ENCODE measurements around the gene CNGA3. TPM values are rescaled to one million over a fixed set of nuclear protein-coding genes. Genes with fewer than 3 reads are reported as not detected.
"Not testable (repeated sequence)": the region's sequence is repeated elsewhere in the genome, so short reads cannot be mapped to it uniquely, and the experiment has no call there.

The CNGA3 gene
- total RNA-seq, 2 donors from 2014 or later: not detected

- H3K9me3 ChIP-seq (ENCODE audit: control insufficient read depth, low read length, poor library complexity, severe bottlenecking): no peaks in the 10 kb centered on the region
- peaks cover 35% of the 10 kb centered on the region for H3K27me3 Mint-ChIP-seq
- H3K4me3 Mint-ChIP-seq: no peak overlapping the region
- peaks cover 6% of the 10 kb centered on the region for H3K4me1 Mint-ChIP-seq
- H3K27ac Mint-ChIP-seq: no peak overlapping the region
- H3K36me3 Mint-ChIP-seq (ENCODE audit: low read depth): no peaks in the 10 kb centered on the region
- DNase-seq (no peak), ATAC-seq (no peak)
Observed at GRCh38 chr2:98404556-98405250, 58.4 kb downstream of the CNGA3 start.

GRCh38 chr2:98405301-98405700 lies 59.0 kb downstream of the CNGA3 start:
- Mint-ChIP-seq H3K4me1 (peaks cover 6% of the 10 kb centered on the region), H3K27me3 (peaks cover 35% of the 10 kb centered on the region), H3K36me3 (ENCODE audit: low read depth) (no peaks in the 10 kb centered on the region), H3K4me3 (no peak overlapping the region), H3K27ac (no peak overlapping the region)
- no peak for DNase-seq
- ATAC-seq: no peak
- H3K9me3 ChIP-seq (ENCODE audit: control insufficient read depth, low read length, poor library complexity, severe bottlenecking): no peaks in the 10 kb centered on the region

GRCh38 chr2:98408155-98408554 lies 61.9 kb downstream of the CNGA3 start:
- Mint-ChIP-seq H3K4me1 (peaks cover 3% of the 10 kb centered on the region), H3K27me3 (peaks cover 9% of the 10 kb centered on the region), H3K4me3 (no peak overlapping the region), H3K27ac (no peak overlapping the region), H3K36me3 (ENCODE audit: low read depth) (no peaks in the 10 kb centered on the region)
- DNase-seq: no peak
- H3K9me3 ChIP-seq (ENCODE audit: control insufficient read depth, low read length, poor library complexity, severe bottlenecking): no peaks in the 10 kb centered on the region
- no peak for ATAC-seq

- Mint-ChIP-seq H3K4me3 (no peak overlapping the region), H3K27me3 (peaks cover 4% of the 10 kb centered on the region), H3K4me1 (peaks cover 3% of the 10 kb centered on the region), H3K27ac (peak overlapping the region; percentile 29), H3K36me3 (ENCODE audit: low read depth) (no peaks in the 10 kb centered on the region)
- ATAC-seq: peak; percentile 91
- peak in 1 of 3 donors; percentile 48 for DNase-seq
- no peaks in the 10 kb centered on the region for H3K9me3 ChIP-seq (ENCODE audit: control insufficient read depth, low read length, poor library complexity, severe bottlenecking)
Observed at GRCh38 chr2:98412751-98413458, 66.6 kb downstream of the CNGA3 start.

- not testable (repeated sequence) for DNase-seq; ATAC-seq; H3K27me3 Mint-ChIP-seq; H3K4me3 Mint-ChIP-seq; H3K36me3 Mint-ChIP-seq (ENCODE audit: low read depth); H3K27ac Mint-ChIP-seq; H3K9me3 ChIP-seq (ENCODE audit: control insufficient read depth, low read length, poor library complexity, severe bottlenecking); H3K4me1 Mint-ChIP-seq
Observed at GRCh38 chr2:98414246-98414645, 68.0 kb downstream of the CNGA3 start.

- DNase-seq; H3K36me3 Mint-ChIP-seq (ENCODE audit: low read depth); H3K9me3 ChIP-seq (ENCODE audit: control insufficient read depth, low read length, poor library complexity, severe bottlenecking); ATAC-seq; H3K27me3 Mint-ChIP-seq; H3K4me3 Mint-ChIP-seq; H3K27ac Mint-ChIP-seq; H3K4me1 Mint-ChIP-seq: not testable (repeated sequence)
Observed at GRCh38 chr2:98415719-98416248, 69.5 kb downstream of the CNGA3 start.

DNA sequence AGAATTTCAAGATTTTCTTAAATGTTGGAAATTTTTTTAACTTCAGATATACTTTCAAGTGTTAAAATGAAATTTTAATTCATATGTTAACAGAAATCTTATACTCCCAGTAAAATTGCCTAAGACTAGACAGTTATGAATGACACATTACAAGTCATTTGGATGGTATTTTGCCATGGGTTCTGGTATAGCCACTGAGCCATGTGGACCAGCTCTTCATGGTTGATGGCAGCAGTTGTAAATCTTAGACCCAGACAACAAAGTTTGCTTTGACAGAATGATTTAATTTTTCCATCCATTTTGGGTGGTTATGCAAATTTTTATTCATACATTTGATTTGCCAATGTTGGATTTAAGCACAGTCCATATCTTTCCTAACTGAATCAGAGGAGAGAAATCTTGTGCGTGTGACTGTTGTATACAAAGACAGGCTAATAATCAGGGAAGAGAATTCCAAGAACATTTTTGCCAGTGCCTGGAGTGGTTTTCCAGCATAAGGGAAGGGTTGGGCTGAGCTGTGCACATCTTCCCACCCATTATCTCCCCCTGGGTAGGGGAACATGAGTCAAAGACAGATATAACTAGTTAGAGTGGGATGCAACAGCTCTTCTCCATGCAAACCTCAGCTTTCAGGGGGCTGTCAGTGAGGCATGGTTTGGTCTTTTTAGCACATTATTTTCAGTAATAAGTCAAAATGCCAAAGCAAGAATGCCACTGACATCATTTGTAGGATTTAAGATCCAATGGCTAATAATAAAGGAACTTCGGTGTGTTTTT lies 70.3 kb downstream of the CNGA3 start:
- no peak for DNase-seq
- Mint-ChIP-seq H3K4me3 (no peak overlapping the region), H3K27ac (no peak overlapping the region), H3K27me3 (no peaks in the 10 kb centered on the region), H3K36me3 (ENCODE audit: low read depth) (peaks cover 2% of the 10 kb centered on the region), H3K4me1 (peaks cover 3% of the 10 kb centered on the region)
- ATAC-seq: no peak
- H3K9me3 ChIP-seq (ENCODE audit: control insufficient read depth, low read length, poor library complexity, severe bottlenecking): no peaks in the 10 kb centered on the region

- peaks cover 2% of the 10 kb centered on the region for H3K36me3 Mint-ChIP-seq (ENCODE audit: low read depth)
- no peaks in the 10 kb centered on the region for H3K27me3 Mint-ChIP-seq
- H3K4me1 Mint-ChIP-seq: no peaks in the 10 kb centered on the region
- H3K4me3 Mint-ChIP-seq: no peak overlapping the region
- DNase-seq (no peak), ATAC-seq (no peak)
- no peaks in the 10 kb centered on the region for H3K9me3 ChIP-seq (ENCODE audit: control insufficient read depth, low read length, poor library complexity, severe bottlenecking)
- no peak overlapping the region for H3K27ac Mint-ChIP-seq
Observed at GRCh38 chr2:98419544-98419943, 73.3 kb downstream of the CNGA3 start.

DNA sequence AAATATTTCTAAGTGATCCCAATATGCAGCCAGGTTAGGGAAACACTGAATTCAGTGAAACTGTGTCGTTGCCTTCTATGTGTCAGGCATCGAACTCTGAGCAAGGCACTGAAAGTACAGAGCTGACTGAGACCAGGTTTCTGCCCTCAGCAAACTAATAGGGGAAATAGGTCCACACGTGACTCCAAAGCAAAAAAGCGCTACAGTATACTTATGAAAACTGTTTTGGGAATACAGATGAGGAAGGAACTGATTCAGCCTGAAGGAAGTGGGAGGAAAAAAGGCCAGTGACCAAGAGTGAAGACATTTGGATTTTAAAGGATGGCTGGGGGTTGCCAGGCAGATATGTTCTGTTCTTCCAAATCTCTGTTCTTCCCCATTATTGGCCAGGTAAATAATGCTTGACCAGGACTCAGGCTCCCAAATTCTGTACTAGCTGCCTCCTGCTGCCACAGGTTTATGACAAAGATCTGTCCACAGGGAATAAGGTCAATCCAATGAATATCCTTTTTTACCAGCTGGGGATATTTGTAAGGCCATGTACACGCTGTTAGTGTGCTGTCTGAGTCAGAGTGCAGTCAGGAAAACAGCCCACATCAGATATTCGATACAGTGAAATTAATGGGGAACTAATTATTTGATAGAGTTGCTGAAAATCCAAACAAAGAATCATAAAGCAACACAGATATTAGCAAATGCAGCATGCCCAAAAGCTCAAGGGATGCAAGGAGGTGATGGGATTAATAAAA lies 73.9 kb downstream of the CNGA3 start:
- no peak overlapping the region for H3K27ac Mint-ChIP-seq
- no peaks in the 10 kb centered on the region for H3K4me1 Mint-ChIP-seq
- DNase-seq (no peak), ATAC-seq (no peak)
- no peak overlapping the region for H3K4me3 Mint-ChIP-seq
- peaks cover 2% of the 10 kb centered on the region for H3K36me3 Mint-ChIP-seq (ENCODE audit: low read depth)
- no peaks in the 10 kb centered on the region for H3K27me3 Mint-ChIP-seq
- no peaks in the 10 kb centered on the region for H3K9me3 ChIP-seq (ENCODE audit: control insufficient read depth, low read length, poor library complexity, severe bottlenecking)

DNA sequence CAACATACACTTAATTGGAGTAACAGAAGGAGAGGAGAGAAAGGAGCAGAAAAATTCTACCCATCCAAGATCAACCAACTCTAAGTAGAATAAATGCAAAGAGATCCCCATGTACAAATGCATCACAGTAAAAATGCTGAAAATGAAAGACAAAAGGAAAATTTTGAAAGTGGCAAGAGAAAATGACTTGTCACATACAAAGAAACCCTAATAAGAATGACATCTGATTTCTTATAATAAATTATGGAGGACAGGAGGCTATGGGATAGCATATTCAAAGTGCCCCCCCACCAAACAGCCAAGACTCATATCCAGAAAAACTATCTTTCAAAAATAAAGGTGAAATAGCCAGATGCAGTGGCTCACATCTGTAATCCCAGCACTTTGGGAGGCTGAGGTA lies 76.2 kb downstream of the CNGA3 start:
- DNase-seq (no peak), ATAC-seq (no peak)
- Mint-ChIP-seq H3K27ac (no peak overlapping the region), H3K36me3 (ENCODE audit: low read depth) (peaks cover 2% of the 10 kb centered on the region), H3K4me3 (no peak overlapping the region), H3K27me3 (no peaks in the 10 kb centered on the region), H3K4me1 (no peaks in the 10 kb centered on the region)
- H3K9me3 ChIP-seq (ENCODE audit: control insufficient read depth, low read length, poor library complexity, severe bottlenecking): no peaks in the 10 kb centered on the region

DNA sequence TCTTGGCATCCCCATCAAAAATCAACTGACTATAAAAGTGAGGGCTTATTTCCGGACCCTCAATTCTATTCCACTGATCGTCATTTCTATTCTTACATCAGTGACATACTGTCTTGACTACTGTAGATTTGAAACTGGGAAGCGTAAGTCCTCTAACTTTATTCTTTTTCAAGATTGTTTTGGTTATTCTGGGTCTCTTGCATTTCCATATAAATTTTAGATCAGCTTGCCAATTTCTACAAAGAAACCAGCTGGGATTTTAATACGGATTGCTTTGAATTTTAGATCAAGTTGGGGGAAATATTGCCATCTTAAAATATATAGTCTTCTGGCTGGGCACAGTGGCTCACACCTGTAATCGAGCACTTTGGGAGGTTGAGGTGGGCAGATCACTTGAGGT lies 80.5 kb downstream of the CNGA3 start:
- no peaks in the 10 kb centered on the region for H3K36me3 Mint-ChIP-seq (ENCODE audit: low read depth)
- ATAC-seq: no peak
- H3K4me3 Mint-ChIP-seq: no peak overlapping the region
- H3K4me1 Mint-ChIP-seq: no peaks in the 10 kb centered on the region
- H3K27me3 Mint-ChIP-seq: no peaks in the 10 kb centered on the region
- no peak for DNase-seq
- H3K27ac Mint-ChIP-seq: no peak overlapping the region
- H3K9me3 ChIP-seq (ENCODE audit: control insufficient read depth, low read length, poor library complexity, severe bottlenecking): no peaks in the 10 kb centered on the region

DNA sequence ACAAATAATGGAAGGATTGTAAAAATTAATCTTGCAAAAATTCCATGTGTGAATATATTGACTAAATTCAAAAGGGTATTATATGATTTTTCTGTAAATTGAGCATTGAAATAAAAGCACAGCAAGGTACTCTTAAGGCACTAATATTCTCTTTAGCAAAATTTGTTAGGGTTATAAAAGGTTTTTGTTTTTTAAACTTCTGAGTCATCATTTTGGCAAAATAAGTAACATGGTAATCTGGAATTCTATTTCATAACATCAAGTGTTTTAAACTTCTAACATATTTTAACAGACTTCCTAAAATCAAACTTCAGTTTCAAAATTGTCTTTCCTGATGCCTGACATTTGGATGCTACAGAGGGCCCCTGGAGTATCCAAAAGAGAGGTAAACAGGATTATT lies 85.9 kb downstream of the CNGA3 start:
- no peaks in the 10 kb centered on the region for H3K4me1 Mint-ChIP-seq
- H3K4me3 Mint-ChIP-seq: no peak overlapping the region
- no peaks in the 10 kb centered on the region for H3K36me3 Mint-ChIP-seq (ENCODE audit: low read depth)
- no peaks in the 10 kb centered on the region for H3K9me3 ChIP-seq (ENCODE audit: control insufficient read depth, low read length, poor library complexity, severe bottlenecking)
- ATAC-seq (no peak), DNase-seq (no peak)
- no peak overlapping the region for H3K27ac Mint-ChIP-seq
- no peaks in the 10 kb centered on the region for H3K27me3 Mint-ChIP-seq

Data from T-helper 17 cell (primary cell).